Measurements from ENCODE around the gene ZNF33B.

- TF ChIP-seq POLR2A (IDR thresholded peaks at IDR 0.05) (no peak), CTCF (IDR thresholded peaks at IDR 0.05) (no peak)
Measured at GRCh38 chr10:42635098-42635497, 3.3 kb downstream of the ZNF33B start.

Data from uterus (tissue), 2 donors.